ENCODE measurements around the gene ZNF324B.
"Not testable (repeated sequence)": the region's sequence is repeated elsewhere in the genome, so short reads cannot be mapped to it uniquely, and the experiment has no call there.

ZNF324B gene

GRCh38 chr19:58480481-58480830, 29.0 kb downstream of the ZNF324B start:
- DNase-seq (ENCODE audit: low spot score): no peak
- in situ Hi-C loops (cut with MboI; ENCODE audit: low sequenced_read_pairs, unreplicated experiment): no loop called here
- TF ChIP-seq CTCF (IDR thresholded peaks at IDR 0.05; ENCODE audit: borderline replicate concordance, control extremely low read depth, extremely low read depth, insufficient read depth, missing control alignments): no peak

GRCh38 chr19:58480831-58481230, 29.4 kb downstream of the ZNF324B start:
- TF ChIP-seq CTCF (IDR thresholded peaks at IDR 0.05; ENCODE audit: borderline replicate concordance, control extremely low read depth, extremely low read depth, insufficient read depth, missing control alignments): no peak
- in situ Hi-C loops (cut with MboI; ENCODE audit: low sequenced_read_pairs, unreplicated experiment): no loop called here
- no peak for DNase-seq (ENCODE audit: low spot score)

- no peak for TF ChIP-seq CTCF (IDR thresholded peaks at IDR 0.05; ENCODE audit: borderline replicate concordance, control extremely low read depth, extremely low read depth, insufficient read depth, missing control alignments)
- no peak for DNase-seq (ENCODE audit: low spot score)
- in situ Hi-C loops (cut with MboI; ENCODE audit: low sequenced_read_pairs, unreplicated experiment): no loop called here
Observed at GRCh38 chr19:58482372-58482771, 30.9 kb downstream of the ZNF324B start.

GRCh38 chr19:58483776-58484175, 32.4 kb downstream of the ZNF324B start:
- DNase-seq (ENCODE audit: low spot score): no peak
- in situ Hi-C loops (cut with MboI; ENCODE audit: low sequenced_read_pairs, unreplicated experiment): no loop called here
- no peak for TF ChIP-seq CTCF (IDR thresholded peaks at IDR 0.05; ENCODE audit: borderline replicate concordance, control extremely low read depth, extremely low read depth, insufficient read depth, missing control alignments)

- not testable (repeated sequence) for DNase-seq (ENCODE audit: low spot score)
Observed at GRCh38 chr19:58484349-58484748, 32.9 kb downstream of the ZNF324B start.

GRCh38 chr19:58491393-58491792, 40.0 kb downstream of the ZNF324B start:
- in situ Hi-C loops (cut with MboI; ENCODE audit: low sequenced_read_pairs, unreplicated experiment): no loop called here
- TF ChIP-seq CTCF (IDR thresholded peaks at IDR 0.05; ENCODE audit: borderline replicate concordance, control extremely low read depth, extremely low read depth, insufficient read depth, missing control alignments): no peak
- DNase-seq (ENCODE audit: low spot score): no peak

More at GRCh38 chr19:58484349-58484748, 32.9 kb downstream of the ZNF324B start:
- in situ Hi-C loops (cut with MboI; ENCODE audit: low sequenced_read_pairs, unreplicated experiment): not testable (repeated sequence)

GRCh38 chr19:58492265-58492664, 40.8 kb downstream of the ZNF324B start:
- no peak for DNase-seq (ENCODE audit: low spot score)

More at GRCh38 chr19:58492265-58492664, 40.8 kb downstream of the ZNF324B start:
- TF ChIP-seq CTCF (IDR thresholded peaks at IDR 0.05; ENCODE audit: borderline replicate concordance, control extremely low read depth, extremely low read depth, insufficient read depth, missing control alignments): no peak
- in situ Hi-C loops (cut with MboI; ENCODE audit: low sequenced_read_pairs, unreplicated experiment): no loop called here
